HCT116 (cell line): Measurements from ENCODE around the gene MEIS1. TPM values are rescaled to one million over a fixed set of nuclear protein-coding genes. Genes with fewer than 3 reads are reported as not detected.

Experiments used
- ATAC-seq: fragments of 200-7000 bp; cut with Tn5 transposase; 2 replicates; pipeline ENCODE4 v1.9.1; 2020; ENCODE audit warnings: mild to moderate bottlenecking, moderate library complexity
- BruUV-seq: library from RNA; stranded (reverse); fragments of 400-500 nt; replicated peaks from 2 replicates; lab custom pipeline; 2021; lab: Mats Ljungman, UMichigan
- CTCF ChIA-PET: fragments of 300-600 bp; sonication (Branson Sonifier 250); formaldehyde crosslinking; loops from one replicate; lab custom pipeline; 2021; ENCODE audit warnings: antibody characterized with exemption; lab: Charles Lee
- POLR2A ChIA-PET: fragments of 300-600, 350-600 bp; sonication (Branson Sonifier 250); formaldehyde crosslinking; loops from one replicate; lab custom pipeline; 2021; ENCODE audit warnings: antibody characterized with exemption; lab: Charles Lee
- RAD21 ChIA-PET, 2 experiments: fragments of 300-600 bp; sonication (Branson Sonifier 250); formaldehyde crosslinking; loops; one replicate each; lab custom pipeline; 2023; ENCODE audit warnings: low total read pairs in 2 of 2; ENCODE audit not compliant: uncharacterized antibody in 2 of 2, unreplicated experiment in 2 of 2, low non-redundant PET in 1 of 2; lab: Charles Lee
- DNase-seq: peaks from one replicate; pipeline ENCODE4 v3.0.0-alpha.2; 2010; ENCODE audit warnings: low read depth, low spot score
- H2AFZ ChIP-seq: fragments of 200-600 bp; shearing (Covaris generic), sonication (generic); 2 replicates; pipeline ENCODE4 v1.6.1; 2017; ENCODE audit warnings: low read depth, mixed run types, mixed read lengths, antibody characterized with exemption, low read length; ENCODE audit not compliant: poor library complexity, severe bottlenecking
- H3K27ac ChIP-seq: 2 replicates; pipeline ENCODE4 v1.5.1; 2012; ENCODE audit warnings: low read depth, low read length
- H3K27me3 ChIP-seq: fragments of 200-600 bp; sonication (generic); 2 replicates; pipeline ENCODE4 v1.6.1; 2016; ENCODE audit warnings: mixed run types, low read length, mixed read lengths; ENCODE audit not compliant: insufficient read depth
- H3K36me3 ChIP-seq, 2 experiments: fragments of 200-500 bp in 1 of 2; fragments of 200-600 bp in 1 of 2; sonication (Bioruptor generic) in 1 of 2; sonication (generic) in 1 of 2; 2 replicates each; pipeline versions ENCODE4 v1.5.1 to v1.6.1; 2014 to 2016; ENCODE audit warnings: low read length in 2 of 2, inconsistent platforms in 1 of 2, mixed read lengths in 1 of 2, mixed run types in 1 of 2; ENCODE audit not compliant: insufficient read depth in 2 of 2, control insufficient read depth in 1 of 2
- H3K4me1 ChIP-seq, 2 experiments: fragments of 200-600 bp in 1 of 2; sonication (generic) in 1 of 2; 2 replicates each; pipeline versions ENCODE4 v1.5.1 to v1.6.1; 2012 to 2017; ENCODE audit warnings: low read length in 2 of 2, inconsistent platforms in 1 of 2, mild to moderate bottlenecking in 1 of 2, mixed read lengths in 1 of 2, mixed run types in 1 of 2, moderate library complexity in 1 of 2; ENCODE audit not compliant: insufficient read depth in 2 of 2, control insufficient read depth in 1 of 2
- H3K4me2 ChIP-seq: fragments of 200-600 bp; sonication (generic); 2 replicates; pipeline ENCODE4 v1.6.1; 2017; ENCODE audit warnings: mixed run types, low read length, mixed read lengths
- H3K4me3 ChIP-seq, 2 experiments: fragments of 200-600 bp in 1 of 2; sonication (generic) in 1 of 2; replicated peaks in 1 of 2; 2 replicates each; pipeline ENCODE4 v1.5.1; 2011 to 2016; ENCODE audit warnings: low read length in 2 of 2, control low read depth in 1 of 2, low read depth in 1 of 2, mild to moderate bottlenecking in 1 of 2, mixed read lengths in 1 of 2, mixed run types in 1 of 2
- H3K79me2 ChIP-seq: fragments of 200-600 bp; sonication (generic); 2 replicates; pipeline ENCODE4 v1.6.1; 2017; ENCODE audit warnings: mild to moderate bottlenecking, mixed run types, low read length, moderate library complexity, mixed read lengths; ENCODE audit not compliant: insufficient read depth
- H3K9ac ChIP-seq: fragments of 200-600 bp; sonication (generic); 2 replicates; pipeline ENCODE4 v1.6.1; 2016; ENCODE audit warnings: low read length, mixed read lengths
- H3K9me2 ChIP-seq: fragments of 200-600 bp; sonication (generic), shearing (Covaris generic); 2 replicates; pipeline ENCODE4 v1.6.1; 2017; ENCODE audit warnings: mixed run types, mild to moderate bottlenecking, moderate library complexity; ENCODE audit not compliant: insufficient read depth
- H3K9me3 ChIP-seq, 2 experiments: fragments of 200-500 bp in 1 of 2; fragments of 200-600 bp in 1 of 2; sonication (Bioruptor generic) in 1 of 2; sonication (generic) in 1 of 2; 2 replicates each; pipeline ENCODE4 v1.6.1; 2014 to 2017; ENCODE audit warnings: low read length in 2 of 2, mixed read lengths in 2 of 2, inconsistent platforms in 1 of 2, low read depth in 1 of 2, mild to moderate bottlenecking in 1 of 2, mixed run types in 1 of 2, moderate library complexity in 1 of 2; ENCODE audit not compliant: control insufficient read depth in 1 of 2, insufficient read depth in 1 of 2
- H4K20me1 ChIP-seq: fragments of 200-600 bp; sonication (generic), shearing (Covaris generic); 2 replicates; pipeline ENCODE4 v1.6.1; 2017; ENCODE audit warnings: mixed run types, mild to moderate bottlenecking, moderate library complexity; ENCODE audit not compliant: insufficient read depth
- CBX3 ChIP-seq: IDR thresholded peaks from 2 replicates; pipeline ENCODE4 v1.6.1; 2012; ENCODE audit warnings: low read depth
- CTCF ChIP-seq, 3 experiments: fragments of 200-600 bp in 1 of 3; sonication (generic) in 1 of 3; IDR thresholded peaks in 2 of 3; conservative IDR thresholded peaks in 1 of 3; 2 replicates each; pipeline ENCODE4 v1.5.1; 2012 to 2017; ENCODE audit warnings: low read depth in 2 of 3, low read length in 2 of 3, antibody characterized with exemption in 1 of 3, borderline replicate concordance in 1 of 3, control low read depth in 1 of 3, mild to moderate bottlenecking in 1 of 3, mixed read lengths in 1 of 3, mixed run types in 1 of 3, moderate library complexity in 1 of 3; ENCODE audit not compliant: insufficient read depth in 1 of 3
- ELF1 ChIP-seq: IDR thresholded peaks from 2 replicates; pipeline ENCODE4 v1.6.1; 2012; ENCODE audit warnings: low read depth, borderline replicate concordance
- EZH2phosphoT487 ChIP-seq: fragments of 200-600 bp; IDR thresholded peaks from 2 replicates; pipeline ENCODE4 v1.6.1; 2018; ENCODE audit warnings: antibody characterized with exemption, borderline replicate concordance
- FOSL1 ChIP-seq: IDR thresholded peaks from 2 replicates; pipeline ENCODE4 v1.6.1; 2012; ENCODE audit warnings: low read depth
- JUND ChIP-seq: IDR thresholded peaks from 2 replicates; pipeline ENCODE4 v1.6.1; 2012
- MAX ChIP-seq: IDR thresholded peaks from 2 replicates; pipeline ENCODE4 v1.6.1; 2012
- POLR2AphosphoS5 ChIP-seq: IDR thresholded peaks from 2 replicates; pipeline ENCODE4 v1.6.1; 2011; ENCODE audit warnings: mild to moderate bottlenecking, low read depth, low read length, moderate library complexity
- RAD21 ChIP-seq: IDR thresholded peaks from 2 replicates; pipeline ENCODE4 v1.6.1; 2012; ENCODE audit warnings: low read depth, mild to moderate bottlenecking
- REST ChIP-seq: IDR thresholded peaks from 2 replicates; pipeline ENCODE4 v1.6.1; 2012; ENCODE audit warnings: low read depth
- SP1 ChIP-seq: IDR thresholded peaks from 2 replicates; pipeline ENCODE4 v1.6.1; 2012; ENCODE audit warnings: low read depth
- SRF ChIP-seq: IDR thresholded peaks from 2 replicates; pipeline ENCODE4 v1.6.1; 2012; ENCODE audit warnings: low read depth
- TCF7L2 ChIP-seq: IDR thresholded peaks from 2 replicates; pipeline ENCODE4 v1.7.0; 2011; ENCODE audit warnings: borderline replicate concordance, inconsistent platforms; ENCODE audit not compliant: insufficient read depth, insufficient read length; ENCODE audit errors: extremely low read depth
- YY1 ChIP-seq: IDR thresholded peaks from 2 replicates; pipeline ENCODE4 v1.6.1; 2011; ENCODE audit warnings: low read length, low read depth, moderate library complexity, mild to moderate bottlenecking; ENCODE audit not compliant: insufficient replicate concordance; ENCODE audit errors: extremely low read depth
- ZFX ChIP-seq: fragments of 450-650 bp; IDR thresholded peaks from 2 replicates; pipeline ENCODE4 v1.6.1; 2017
- intact Hi-C: fragments of 100-400 bp; cut with micrococcal nuclease; formaldehyde crosslinking; loops from 2 replicates; pipeline ENCODE4 v1.10.0; 2022
- total RNA-seq: library from RNA; stranded (reverse); gene quantifications from one replicate; pipeline ENCODE4 v1.2.1, GENCODE V29; 2021; ENCODE audit not compliant: unreplicated experiment
- TF ChIP-seq, protein P1 (sequence below): IDR thresholded peaks from 2 replicates; pipeline ENCODE4 v1.6.1; 2012

The MEIS1 gene
- total RNA-seq, 1 experiment from 2014 or later: 0.32 TPM

GRCh38 chr2:66516499-66516898 lies 81.6 kb downstream of the MEIS1 start:
- no peak for TF ChIP-seq ZFX
- no peak for TF ChIP-seq SP1
- TF ChIP-seq EZH2phosphoT487: no peak
- no peak for TF ChIP-seq TCF7L2
- TF ChIP-seq, protein P1, sequence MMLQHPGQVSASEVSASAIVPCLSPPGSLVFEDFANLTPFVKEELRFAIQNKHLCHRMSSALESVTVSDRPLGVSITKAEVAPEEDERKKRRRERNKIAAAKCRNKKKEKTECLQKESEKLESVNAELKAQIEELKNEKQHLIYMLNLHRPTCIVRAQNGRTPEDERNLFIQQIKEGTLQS: no peak
- TF ChIP-seq CTCF (IDR thresholded peaks at IDR 0.05 in 2 of 3, conservative IDR thresholded peaks at IDR 0.05 in 1 of 3; ENCODE audit: borderline replicate concordance in 1 of 3, insufficient read depth in 1 of 3, low read depth in 2 of 3, low read length in 2 of 3): no peak
- TF ChIP-seq POLR2AphosphoS5: no peak
- TF ChIP-seq YY1: no peak
- TF ChIP-seq SRF: no peak
- no peak for TF ChIP-seq MAX
- TF ChIP-seq FOSL1: no peak
- no peak for TF ChIP-seq CBX3
- TF ChIP-seq ELF1: no peak
- no peak for TF ChIP-seq REST
- TF ChIP-seq JUND: no peak
- TF ChIP-seq RAD21: no peak
- H3K79me2 ChIP-seq: no peaks in the 10 kb centered on the region
- H3K9me3 ChIP-seq: no peaks in the 10 kb centered on the region
- no peaks in the 10 kb centered on the region for H3K9me2 ChIP-seq
- ATAC-seq (no peak), DNase-seq (no peak)
- ChIA-PET POLR2A (no interaction called here), RAD21 (no interaction called here), CTCF (no interaction called here)
- H3K36me3 ChIP-seq: no peaks in the 10 kb centered on the region
- BruUV-seq: no TSS peak
- H3K4me2 ChIP-seq: no peak overlapping the region
- no peak overlapping the region for H3K4me3 ChIP-seq
- no peaks in the 10 kb centered on the region for H3K27me3 ChIP-seq
- H3K4me1 ChIP-seq: no peaks in the 10 kb centered on the region
- H4K20me1 ChIP-seq: no peaks in the 10 kb centered on the region
- no peak overlapping the region for H2AFZ ChIP-seq
- H3K9ac ChIP-seq: no peak overlapping the region
- intact Hi-C loops: no loop called here
- no peak overlapping the region for H3K27ac ChIP-seq
